ENCODE data around the gene ALG14.

The ALG14 gene

DNA sequence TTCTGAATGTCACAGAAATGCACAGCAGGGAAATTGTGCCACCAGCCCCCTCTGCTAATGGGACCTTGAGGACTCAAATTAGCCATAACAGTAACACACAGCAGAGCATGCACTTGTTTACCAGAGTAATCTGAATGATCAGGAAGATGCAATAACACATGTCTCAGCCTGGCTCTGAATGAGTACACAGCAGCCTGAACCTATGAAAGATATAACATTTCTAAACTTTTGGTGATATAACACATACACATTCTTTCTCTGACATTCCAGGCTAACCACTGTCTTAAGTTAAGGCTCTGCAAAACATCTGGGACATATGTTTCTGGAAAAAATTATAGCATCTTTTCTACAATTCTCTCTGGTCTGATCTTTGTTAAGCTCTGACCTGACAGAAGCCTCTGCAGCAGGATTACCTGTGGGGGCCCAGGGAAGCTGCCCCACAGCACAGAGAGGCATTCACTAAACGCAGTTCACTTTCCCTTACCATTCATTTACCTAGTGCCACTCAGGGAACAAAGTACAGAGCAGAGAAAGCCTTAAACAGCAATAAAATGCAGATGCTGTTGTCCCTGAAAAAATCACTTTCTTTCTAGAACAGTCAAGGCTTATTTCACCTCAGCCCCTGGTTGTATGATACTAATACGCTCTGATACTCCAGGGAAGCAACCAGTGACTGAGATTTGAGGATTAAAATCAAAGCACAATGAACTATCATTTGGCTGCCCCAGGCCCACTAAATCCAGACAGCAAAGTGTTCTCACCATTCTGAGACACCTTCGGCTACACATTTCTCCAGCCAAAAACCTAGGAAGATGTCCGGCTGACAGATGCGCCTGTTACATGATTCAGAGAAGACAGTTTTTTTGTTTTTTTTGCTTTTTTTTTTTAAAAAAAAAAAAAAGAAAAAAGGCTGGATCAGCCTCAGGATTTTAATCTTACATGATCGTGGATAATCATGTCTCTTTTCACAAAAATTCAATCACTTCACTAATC, 91.9 kb downstream of the ALG14 start:
- no peak for DNase-seq (ENCODE audit: low read depth)

- DNase-seq (ENCODE audit: low read depth), result no peak
Measured at GRCh38 chr1:94979656-94980581, 92.8 kb downstream of the ALG14 start.

GRCh38 chr1:94979131-94979530, 93.6 kb downstream of the ALG14 start:
- DNase-seq (ENCODE audit: low read depth), result no peak

GRCh38 chr1:94978401-94978800, 94.3 kb downstream of the ALG14 start:
- no peak for DNase-seq (ENCODE audit: low read depth)

DNA sequence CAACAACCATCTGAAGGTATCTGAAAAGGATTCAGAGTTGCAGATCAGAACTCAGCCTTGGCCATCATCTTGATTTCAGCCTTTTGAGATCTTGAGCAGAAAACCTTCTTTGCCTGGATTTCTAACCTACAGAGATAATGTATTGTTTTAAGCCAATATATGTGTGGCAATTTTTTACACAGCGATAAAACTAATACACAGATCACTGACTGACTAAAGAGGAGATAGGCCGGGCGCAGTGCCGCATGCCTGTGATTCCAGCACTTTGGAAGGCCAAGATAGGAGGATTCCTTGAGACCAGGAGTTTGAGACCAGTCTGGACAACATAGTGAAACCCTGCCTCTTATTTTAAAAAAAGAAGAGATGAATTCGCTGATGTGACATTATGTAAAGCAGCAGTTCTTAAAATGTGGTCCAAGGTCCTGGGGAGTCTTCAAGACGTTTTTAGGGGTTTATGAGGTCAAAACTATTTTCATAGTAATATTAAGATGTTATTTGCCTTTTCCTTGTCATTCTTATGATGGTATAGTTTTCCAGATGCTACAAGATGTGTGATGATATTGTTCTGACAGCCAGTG, 95.7 kb downstream of the ALG14 start:
- DNase-seq (ENCODE audit: low read depth), result no peak

GRCh38 chr1:94974824-94975223, 97.9 kb downstream of the ALG14 start:
- DNase-seq (ENCODE audit: low read depth), result no peak

GRCh38 chr1:94974241-94974640, 98.5 kb downstream of the ALG14 start:
- DNase-seq (ENCODE audit: low read depth), result no peak

DNA sequence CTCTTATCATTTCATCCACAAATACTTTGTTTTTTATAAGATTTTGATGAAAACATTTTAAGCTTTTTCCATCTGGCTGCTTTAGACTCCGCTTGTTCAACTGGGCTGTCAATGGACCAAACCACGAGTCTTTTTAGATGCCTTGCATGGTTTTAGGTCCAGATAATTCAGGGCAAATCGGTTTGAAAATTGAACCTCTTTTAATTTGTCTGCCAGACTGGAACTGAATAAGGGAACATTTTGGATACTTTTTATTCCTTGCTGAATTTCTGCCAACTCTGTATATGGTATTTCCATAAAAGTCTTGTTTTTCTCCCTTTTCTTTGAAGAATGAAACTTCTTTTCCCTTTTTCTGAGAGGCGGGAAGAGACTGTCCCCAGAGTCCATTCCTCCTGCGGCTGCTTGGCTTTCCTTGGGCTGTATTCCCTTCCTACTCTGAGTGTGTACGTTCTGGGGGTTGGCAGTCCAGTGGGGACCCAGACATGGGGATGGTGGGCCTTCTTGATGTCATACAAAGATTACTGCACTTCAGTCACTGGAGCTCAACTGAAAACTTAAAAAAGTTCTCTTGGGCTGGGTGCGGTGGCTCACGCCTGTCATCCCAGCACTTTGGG, 99.3 kb downstream of the ALG14 start:
- no peak for DNase-seq (ENCODE audit: low read depth)

DNA sequence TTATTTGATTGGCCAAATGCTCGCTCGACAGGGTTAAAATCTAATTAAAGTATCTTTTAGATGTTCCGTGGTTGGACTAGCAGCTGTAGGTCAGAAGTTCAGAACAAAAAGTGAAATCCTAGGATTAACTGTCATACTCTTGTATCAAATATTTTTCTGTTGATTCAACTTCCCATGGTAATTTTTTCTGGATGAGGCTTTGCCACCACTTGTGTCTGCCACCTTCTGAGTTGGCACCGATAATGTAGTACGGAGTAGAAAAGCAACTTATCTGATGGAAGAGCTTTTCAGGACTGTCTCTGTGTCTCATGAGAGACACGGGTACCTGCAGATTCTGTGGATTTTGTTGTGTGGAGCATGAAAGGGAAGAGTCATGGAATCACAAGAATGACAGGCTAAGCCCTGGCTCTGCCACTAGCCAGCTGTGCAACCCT, 101.2 kb downstream of the ALG14 start:
- no peak for DNase-seq (ENCODE audit: low read depth)

GRCh38 chr1:94970783-94971182, 102.0 kb downstream of the ALG14 start:
- DNase-seq (ENCODE audit: low read depth), result no peak

DNA sequence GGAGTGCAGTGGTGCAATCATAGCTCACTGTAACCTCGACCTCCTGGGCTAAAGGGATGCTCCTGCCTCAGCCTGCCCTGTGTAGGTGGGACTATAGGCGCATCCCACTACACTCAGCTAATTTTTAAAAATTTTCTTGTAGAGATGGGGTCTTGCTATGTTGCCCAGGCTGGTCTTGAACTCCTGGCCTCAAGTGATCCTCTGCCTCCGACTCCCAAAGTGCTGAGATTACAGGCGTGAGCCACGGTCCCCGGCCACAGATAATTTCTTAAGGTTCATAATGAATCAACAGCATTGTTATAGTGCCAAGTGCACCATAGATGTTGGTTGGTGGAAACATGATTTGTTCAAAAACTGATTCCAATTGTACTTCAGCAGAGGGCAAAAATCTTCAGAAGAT, 103.6 kb downstream of the ALG14 start:
- DNase-seq (ENCODE audit: low read depth), result no peak

- DNase-seq (ENCODE audit: low read depth), result no peak
Measured at GRCh38 chr1:94966033-94966432, 106.7 kb downstream of the ALG14 start.

GRCh38 chr1:94963864-94964263, 108.9 kb downstream of the ALG14 start:
- no peak for DNase-seq (ENCODE audit: low read depth)

- DNase-seq (ENCODE audit: low read depth), result no peak
Measured at GRCh38 chr1:94962409-94963265, 110.1 kb downstream of the ALG14 start.

GRCh38 chr1:94961988-94962387, 110.8 kb downstream of the ALG14 start:
- DNase-seq (ENCODE audit: low read depth), result no peak

GRCh38 chr1:94961582-94961981, 111.2 kb downstream of the ALG14 start:
- DNase-seq (ENCODE audit: low read depth), result no peak

GRCh38 chr1:94958081-94958480, 114.7 kb downstream of the ALG14 start:
- DNase-seq (ENCODE audit: low read depth), result no peak

GRCh38 chr1:94955767-94956632, 116.8 kb downstream of the ALG14 start:
- DNase-seq (ENCODE audit: low read depth), result no peak

- DNase-seq (ENCODE audit: low read depth), result no peak
Measured at GRCh38 chr1:94954263-94955220, 118.2 kb downstream of the ALG14 start.

Data from T follicular helper cell (primary cell).